ENCODE measurements around the gene SPECC1.

DNA sequence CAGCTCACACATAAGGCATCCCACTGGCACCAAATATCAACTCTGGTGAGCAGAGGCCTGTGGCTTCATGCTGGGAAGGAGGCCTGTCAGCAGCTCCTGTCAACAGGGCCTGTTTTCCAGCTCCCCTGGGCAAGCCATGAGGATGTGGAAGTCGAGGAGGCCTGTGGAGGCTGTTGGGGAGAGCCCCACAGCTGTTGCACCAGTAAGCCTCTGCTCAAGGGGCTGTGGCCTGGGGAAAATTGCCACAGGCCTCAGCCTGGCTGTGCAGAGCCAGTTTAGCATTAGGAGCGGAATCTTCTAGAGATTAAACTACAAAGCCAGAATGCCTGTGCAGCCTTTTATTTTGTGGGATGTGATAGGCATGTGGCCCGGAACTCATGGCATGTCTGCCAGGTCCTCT, 202.1 kb downstream of the SPECC1 start:
- TF ChIP-seq, protein P1, sequence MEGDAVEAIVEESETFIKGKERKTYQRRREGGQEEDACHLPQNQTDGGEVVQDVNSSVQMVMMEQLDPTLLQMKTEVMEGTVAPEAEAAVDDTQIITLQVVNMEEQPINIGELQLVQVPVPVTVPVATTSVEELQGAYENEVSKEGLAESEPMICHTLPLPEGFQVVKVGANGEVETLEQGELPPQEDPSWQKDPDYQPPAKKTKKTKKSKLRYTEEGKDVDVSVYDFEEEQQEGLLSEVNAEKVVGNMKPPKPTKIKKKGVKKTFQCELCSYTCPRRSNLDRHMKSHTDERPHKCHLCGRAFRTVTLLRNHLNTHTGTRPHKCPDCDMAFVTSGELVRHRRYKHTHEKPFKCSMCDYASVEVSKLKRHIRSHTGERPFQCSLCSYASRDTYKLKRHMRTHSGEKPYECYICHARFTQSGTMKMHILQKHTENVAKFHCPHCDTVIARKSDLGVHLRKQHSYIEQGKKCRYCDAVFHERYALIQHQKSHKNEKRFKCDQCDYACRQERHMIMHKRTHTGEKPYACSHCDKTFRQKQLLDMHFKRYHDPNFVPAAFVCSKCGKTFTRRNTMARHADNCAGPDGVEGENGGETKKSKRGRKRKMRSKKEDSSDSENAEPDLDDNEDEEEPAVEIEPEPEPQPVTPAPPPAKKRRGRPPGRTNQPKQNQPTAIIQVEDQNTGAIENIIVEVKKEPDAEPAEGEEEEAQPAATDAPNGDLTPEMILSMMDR (IDR thresholded peaks at IDR 0.05) = no peak
- TF ChIP-seq EZH2phosphoT487 (IDR thresholded peaks at IDR 0.05) = no peak
- TF ChIP-seq EZH2 (IDR thresholded peaks at IDR 0.05) = no peak
